Measurements from ENCODE around the gene SAP30BP.

SAP30BP gene

DNA sequence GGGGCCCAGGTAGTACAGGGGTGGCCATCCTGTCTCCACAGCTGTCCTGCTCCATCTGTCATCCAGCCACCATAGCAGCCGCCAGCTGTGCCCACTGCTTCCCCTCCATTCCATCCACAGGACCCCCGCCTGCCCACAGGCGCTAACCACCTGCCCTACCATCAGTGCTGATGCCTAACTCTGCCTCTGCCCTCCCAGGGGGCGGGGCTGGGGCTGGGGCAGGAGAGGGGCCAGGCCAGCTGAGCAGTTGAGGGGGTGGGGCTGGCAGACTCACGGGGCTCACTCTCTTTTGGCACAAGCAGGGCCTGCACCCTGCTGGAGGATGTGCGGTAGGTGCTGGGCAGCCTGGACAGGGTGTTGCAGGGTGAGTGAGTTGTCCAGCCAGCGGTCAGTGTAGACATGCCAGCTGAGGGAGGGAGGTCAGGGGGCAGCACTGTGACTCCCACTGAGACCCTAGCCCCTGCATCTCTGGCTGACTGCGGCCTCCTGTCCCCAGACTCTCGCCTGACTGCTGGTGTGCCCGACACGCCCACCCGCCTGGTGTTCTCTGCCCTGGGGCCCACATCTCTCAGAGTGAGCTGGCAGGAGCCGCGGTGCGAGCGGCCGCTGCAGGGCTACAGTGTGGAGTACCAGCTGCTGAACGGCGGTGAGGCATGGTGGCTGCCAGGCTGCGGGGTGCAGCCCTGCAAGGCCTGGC lies 88.2 kb downstream of the SAP30BP start:
- in situ Hi-C loops (cut with MboI; ENCODE audit: low sequenced_read_pairs) = no loop called here

DNA sequence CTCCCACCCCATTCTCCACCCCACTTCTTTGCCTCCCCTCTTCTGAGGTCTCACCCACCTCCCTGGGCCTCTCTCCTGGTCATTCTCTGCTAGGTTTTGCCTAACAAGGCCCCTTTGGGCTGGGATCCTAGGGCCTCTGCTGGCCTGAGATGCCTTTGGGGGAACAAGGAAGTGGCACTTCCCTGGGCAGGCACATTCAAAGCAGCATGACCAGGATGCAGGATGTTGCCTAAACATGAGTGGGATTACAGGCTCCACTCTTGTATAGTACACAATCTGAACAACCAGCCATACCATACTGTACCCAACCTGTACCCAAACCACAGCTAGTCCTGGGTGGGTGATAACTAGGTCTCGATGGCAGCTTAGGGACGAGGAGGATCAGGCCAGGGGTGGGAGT lies 88.9 kb downstream of the SAP30BP start:
- in situ Hi-C loops (cut with MboI; ENCODE audit: low sequenced_read_pairs) = no loop called here

DNA sequence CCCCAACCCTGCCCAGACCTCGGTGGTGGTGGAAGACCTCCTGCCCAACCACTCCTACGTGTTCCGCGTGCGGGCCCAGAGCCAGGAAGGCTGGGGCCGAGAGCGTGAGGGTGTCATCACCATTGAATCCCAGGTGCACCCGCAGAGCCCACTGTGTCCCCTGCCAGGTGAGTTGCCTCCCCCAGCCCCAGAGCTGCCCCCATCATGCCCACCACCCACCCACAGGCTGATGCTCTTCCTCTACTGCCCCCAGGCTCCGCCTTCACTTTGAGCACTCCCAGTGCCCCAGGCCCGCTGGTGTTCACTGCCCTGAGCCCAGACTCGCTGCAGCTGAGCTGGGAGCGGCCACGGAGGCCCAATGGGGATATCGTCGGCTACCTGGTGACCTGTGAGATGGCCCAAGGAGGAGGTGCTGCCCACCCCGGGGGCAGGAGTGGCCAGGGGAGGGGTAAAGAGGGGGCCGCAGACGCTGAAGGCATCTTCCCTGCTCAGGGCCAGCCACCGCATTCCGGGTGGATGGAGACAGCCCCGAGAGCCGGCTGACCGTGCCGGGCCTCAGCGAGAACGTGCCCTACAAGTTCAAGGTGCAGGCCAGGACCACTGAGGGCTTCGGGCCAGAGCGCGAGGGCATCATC lies 89.4 kb downstream of the SAP30BP start:
- in situ Hi-C loops (cut with MboI; ENCODE audit: low sequenced_read_pairs) = no loop called here

- in situ Hi-C loops (cut with MboI; ENCODE audit: low sequenced_read_pairs) = no loop called here
These were observed 90.0 kb downstream of the SAP30BP start for GRCh38 chr17:75757086-75757681.
